H1 (cell line): Measurements from ENCODE around the gene PRC1. TPM values are rescaled to one million over a fixed set of nuclear protein-coding genes. Genes with fewer than 3 reads are reported as not detected.

Experiments
- CTCF ChIA-PET: fragments of 300-600 bp; sonication (Branson Sonifier 250); formaldehyde crosslinking; loops from one replicate; lab custom pipeline; 2021; ENCODE audit not compliant: partially characterized antibody; lab: Charles Lee
- POLR2A ChIA-PET: fragments of 300-600 bp; sonication (Branson Sonifier 250); formaldehyde crosslinking; loops from one replicate; lab custom pipeline; 2021; ENCODE audit warnings: inconsistent platforms; ENCODE audit not compliant: partially characterized antibody; lab: Charles Lee
- DNase-seq, 2 experiments: peaks; one replicate each; pipeline versions ENCODE4 v3.0.0 to v3.0.0-alpha.2; 2010 to 2022; ENCODE audit warnings: low spot score in 2 of 2, low read depth in 1 of 2, mixed read lengths in 1 of 2
- FAIRE-seq: peaks from 2 replicates; lab custom pipeline; 2011; peaks lifted over from hg19 to GRCh38; lab: Jason Lieb, UNC
- H2AFZ ChIP-seq: 2 replicates; pipeline ENCODE4 v1.8.1; 2012; ENCODE audit warnings: low read length, inconsistent platforms
- H2AK5ac ChIP-seq: 2 replicates; pipeline ENCODE4 v1.6.1; 2013; ENCODE audit warnings: low read depth, low read length
- H2BK120ac ChIP-seq: replicated peaks from 2 replicates; pipeline ENCODE3; 2013; ENCODE audit warnings: low read depth, low read length, inconsistent platforms
- H2BK12ac ChIP-seq: 2 replicates; pipeline ENCODE4 v1.6.1; 2013; ENCODE audit warnings: low read depth, low read length
- H2BK15ac ChIP-seq: 2 replicates; pipeline ENCODE4 v1.6.1; 2013; ENCODE audit warnings: low read length
- H2BK20ac ChIP-seq: 2 replicates; pipeline ENCODE4 v1.6.1; 2013; ENCODE audit warnings: low read length
- H2BK5ac ChIP-seq: 2 replicates; pipeline ENCODE4 v1.6.1; 2013; ENCODE audit warnings: low read depth, low read length
- H3K14ac ChIP-seq: 2 replicates; pipeline ENCODE4 v1.6.1; 2013; ENCODE audit warnings: inconsistent platforms; ENCODE audit not compliant: insufficient read length
- H3K18ac ChIP-seq: 2 replicates; pipeline ENCODE4 v1.6.1; 2013; ENCODE audit warnings: low read length; ENCODE audit errors: extremely low read depth
- H3K23ac ChIP-seq: 2 replicates; pipeline ENCODE4 v1.6.1; 2013; ENCODE audit warnings: inconsistent platforms; ENCODE audit not compliant: insufficient read length
- H3K23me2 ChIP-seq: 2 replicates; pipeline ENCODE4 v1.6.1; 2013; ENCODE audit warnings: low read depth, low read length
- H3K27ac ChIP-seq: 2 replicates; pipeline ENCODE4 v1.6.1; 2011; ENCODE audit warnings: low read depth, low read length, inconsistent platforms
- H3K27me3 ChIP-seq, 4 experiments: replicated peaks in 1 of 4; 1 replicate in 1 of 4; 2 replicates in 3 of 4; pipeline versions ENCODE4 v1.6.1 to v1.8.1; 2011 to 2013; ENCODE audit warnings: low read length in 3 of 4, mild to moderate bottlenecking in 3 of 4, inconsistent platforms in 2 of 4, mixed read lengths in 2 of 4, moderate library complexity in 1 of 4; ENCODE audit not compliant: control insufficient read depth in 3 of 4, insufficient read depth in 3 of 4; ENCODE audit errors: extremely low read depth in 1 of 4
- H3K36me3 ChIP-seq, 4 experiments: 2 replicates each; pipeline versions ENCODE4 v1.6.1 to v1.8.1; 2011 to 2013; ENCODE audit warnings: mild to moderate bottlenecking in 4 of 4, low read length in 3 of 4, moderate library complexity in 2 of 4, control low read depth in 1 of 4, inconsistent platforms in 1 of 4; ENCODE audit not compliant: insufficient read depth in 4 of 4, control insufficient read depth in 2 of 4
- H3K4ac ChIP-seq: replicated peaks from 2 replicates; pipeline ENCODE3; 2013; ENCODE audit warnings: low read length, low read depth, mixed read lengths, inconsistent platforms; ENCODE audit not compliant: insufficient read length
- H3K4me1 ChIP-seq, 4 experiments: replicated peaks in 1 of 4; 1 replicate in 1 of 4; 2 replicates in 3 of 4; pipeline versions ENCODE4 v1.6.1 to v1.8.1; 2011 to 2013; ENCODE audit warnings: low read length in 3 of 4, inconsistent platforms in 2 of 4, mixed read lengths in 1 of 4; ENCODE audit not compliant: insufficient read depth in 4 of 4, control insufficient read depth in 3 of 4
- H3K4me2 ChIP-seq, 2 experiments: 2 replicates each; pipeline versions ENCODE4 v1.6.1 to v1.8.1; 2011 to 2013; ENCODE audit warnings: low read depth in 2 of 2, low read length in 2 of 2, control low read depth in 1 of 2, inconsistent platforms in 1 of 2, mild to moderate bottlenecking in 1 of 2; ENCODE audit not compliant: insufficient read depth in 1 of 2
- H3K4me3 ChIP-seq, 4 experiments: fragments of 200-600, 300-600 bp in 1 of 4; sonication (generic), shearing (Covaris generic), sonication (Bioruptor Twin) in 1 of 4; 2 replicates each; pipeline versions ENCODE4 v1.5.1 to v1.8.1; 2011 to 2016; ENCODE audit warnings: low read length in 4 of 4, low read depth in 3 of 4, control low read depth in 2 of 4, inconsistent platforms in 2 of 4, mild to moderate bottlenecking in 2 of 4, mixed read lengths in 1 of 4, moderate library complexity in 1 of 4; ENCODE audit not compliant: insufficient read depth in 2 of 4; ENCODE audit errors: extremely low read depth in 1 of 4
- H3K56ac ChIP-seq: replicated peaks from 2 replicates; pipeline ENCODE3; 2013; ENCODE audit warnings: low read depth, mild to moderate bottlenecking, mixed read lengths, low read length, inconsistent platforms; ENCODE audit not compliant: insufficient read length
- H3K79me1 ChIP-seq: 2 replicates; pipeline ENCODE4 v1.6.1; 2013; ENCODE audit warnings: low read depth, low read length, control low read depth
- H3K79me2 ChIP-seq, 2 experiments: 2 replicates each; pipeline versions ENCODE4 v1.6.1 to v1.8.1; 2012 to 2013; ENCODE audit warnings: low read length in 2 of 2, mild to moderate bottlenecking in 2 of 2, inconsistent platforms in 1 of 2; ENCODE audit not compliant: insufficient read depth in 2 of 2, control insufficient read depth in 1 of 2
- H3K9ac ChIP-seq, 4 experiments: replicated peaks in 1 of 4; 1 replicate in 1 of 4; 2 replicates in 3 of 4; pipeline versions ENCODE4 v1.6.1 to v1.8.1; 2011 to 2013; ENCODE audit warnings: low read depth in 3 of 4, low read length in 3 of 4, control low read depth in 2 of 4, mild to moderate bottlenecking in 2 of 4, moderate library complexity in 2 of 4, inconsistent platforms in 1 of 4; ENCODE audit errors: extremely low read depth in 1 of 4
- H3K9me3 ChIP-seq, 2 experiments: 2 replicates each; pipeline versions ENCODE4 v1.6.1 to v1.8.1; 2012 to 2013; ENCODE audit warnings: mild to moderate bottlenecking in 2 of 2, moderate library complexity in 2 of 2, control low read depth in 1 of 2, inconsistent platforms in 1 of 2, low read depth in 1 of 2, low read length in 1 of 2, mixed read lengths in 1 of 2; ENCODE audit not compliant: insufficient read depth in 2 of 2
- H4K20me1 ChIP-seq, 2 experiments: replicated peaks in 1 of 2; 2 replicates each; pipeline versions ENCODE3 to v1.8.1; 2011 to 2013; ENCODE audit warnings: inconsistent platforms in 2 of 2, low read length in 2 of 2, mild to moderate bottlenecking in 1 of 2; ENCODE audit not compliant: insufficient read depth in 2 of 2, control insufficient read depth in 1 of 2
- H4K5ac ChIP-seq: 2 replicates; pipeline ENCODE4 v1.6.1; 2013; ENCODE audit warnings: low read length, low read depth, mixed read lengths, inconsistent platforms; ENCODE audit not compliant: insufficient read length
- H4K8ac ChIP-seq: 2 replicates; pipeline ENCODE4 v1.8.0; 2013; ENCODE audit warnings: mild to moderate bottlenecking, moderate library complexity, low read length, inconsistent platforms; ENCODE audit not compliant: insufficient read depth; ENCODE audit errors: extremely low read depth
- H4K91ac ChIP-seq: replicated peaks from 2 replicates; pipeline ENCODE3; 2013; ENCODE audit warnings: low read length, mixed read lengths, inconsistent platforms; ENCODE audit not compliant: insufficient read length
- BCL11A ChIP-seq, 2 experiments: IDR thresholded peaks; one replicate each; pipeline ENCODE4 v1.6.1; 2011; ENCODE audit warnings: low read depth in 2 of 2, low read length in 2 of 2, mild to moderate bottlenecking in 2 of 2
- CEBPB ChIP-seq: IDR thresholded peaks from 2 replicates; pipeline ENCODE4 v1.6.1; 2012; ENCODE audit warnings: low read depth, low read length
- GABPA ChIP-seq: IDR thresholded peaks from 2 replicates; pipeline ENCODE4 v1.6.1; 2011; ENCODE audit warnings: mild to moderate bottlenecking, low read length, moderate library complexity, borderline replicate concordance; ENCODE audit not compliant: insufficient read depth
- GTF2F1 ChIP-seq: IDR thresholded peaks from 2 replicates; pipeline ENCODE4 v1.6.1; 2012; ENCODE audit warnings: low read depth, low read length, improper control_type of control experiment, borderline replicate concordance
- POLR2AphosphoS5 ChIP-seq: IDR thresholded peaks from 2 replicates; pipeline ENCODE4 v1.6.1; 2011; ENCODE audit warnings: low read depth, low read length
- TAF1 ChIP-seq: IDR thresholded peaks from 2 replicates; pipeline ENCODE4 v1.6.1; 2011; ENCODE audit warnings: mild to moderate bottlenecking, low read depth, low read length
- WGBS, 2 experiments: shearing (Covaris generic) in 1 of 2; methylation state at CpG; one replicate each; pipeline versions ENCODE4 v1.1.6 to v1.1.7; 2013 to 2015; ENCODE audit warnings: low lambda C conversion rate in 2 of 2, mixed read lengths in 2 of 2, inconsistent platforms in 1 of 2, low coverage in 1 of 2, missing lambda C conversion rate in 1 of 2; ENCODE audit not compliant: insufficient replicate concordance in 2 of 2, insufficient coverage in 1 of 2, insufficient read length in 1 of 2; ENCODE audit errors: extremely low coverage in 1 of 2, missing lambda C conversion rate in 1 of 2; 5-methylcytosine and 5-hydroxymethylcytosine counted together
- polyA plus RNA-seq, 7 experiments: library from polyadenylated mRNA; depleted of rRNA in 3 of 7; stranded (reverse) in 5 of 7; unstranded in 2 of 7; fragments of >200 nt in 5 of 7; fragments of 200-250 nt in 2 of 7; gene quantifications; 1 replicate in 5 of 7; 2 replicates in 1 of 7; 4 replicates in 1 of 7; pipeline versions ENCODE4 v1.2.1 to v1.2.3, GENCODE V29; 2011 to 2013; ENCODE audit warnings: missing spikeins in 2 of 7, mixed read lengths in 2 of 7
- total RNA-seq: library from RNA; stranded (reverse); fragmentation: NEBNext Ultra II Directional; extraction: Animal tissue kit (Norgen Biotek cat#: 25700); gene quantifications from 2 replicates; pipeline ENCODE4 v1.2.1, GENCODE V29; 2021
- TF ChIP-seq, protein P1 (sequence below): IDR thresholded peaks from 2 replicates; pipeline ENCODE4 v1.6.1; 2012; ENCODE audit warnings: inconsistent platforms
- TF ChIP-seq, protein P2 (sequence below), 3 experiments: IDR thresholded peaks; 1 replicate in 2 of 3; 2 replicates in 1 of 3; pipeline versions ENCODE4 v1.5.1 to v1.6.1; 2011; ENCODE audit warnings: low read length in 3 of 3, mild to moderate bottlenecking in 3 of 3, inconsistent platforms in 2 of 3, low read depth in 1 of 3, moderate library complexity in 1 of 3; ENCODE audit not compliant: insufficient read depth in 1 of 3; ENCODE audit errors: control extremely low read depth in 1 of 3

PRC1 gene
- total and polyA plus RNA-seq, 2 of the 8 experiments (the other 6 are each of a cell fraction or from before 2014, with no cell fraction given), result 90.7 to 181 TPM

DNA sequence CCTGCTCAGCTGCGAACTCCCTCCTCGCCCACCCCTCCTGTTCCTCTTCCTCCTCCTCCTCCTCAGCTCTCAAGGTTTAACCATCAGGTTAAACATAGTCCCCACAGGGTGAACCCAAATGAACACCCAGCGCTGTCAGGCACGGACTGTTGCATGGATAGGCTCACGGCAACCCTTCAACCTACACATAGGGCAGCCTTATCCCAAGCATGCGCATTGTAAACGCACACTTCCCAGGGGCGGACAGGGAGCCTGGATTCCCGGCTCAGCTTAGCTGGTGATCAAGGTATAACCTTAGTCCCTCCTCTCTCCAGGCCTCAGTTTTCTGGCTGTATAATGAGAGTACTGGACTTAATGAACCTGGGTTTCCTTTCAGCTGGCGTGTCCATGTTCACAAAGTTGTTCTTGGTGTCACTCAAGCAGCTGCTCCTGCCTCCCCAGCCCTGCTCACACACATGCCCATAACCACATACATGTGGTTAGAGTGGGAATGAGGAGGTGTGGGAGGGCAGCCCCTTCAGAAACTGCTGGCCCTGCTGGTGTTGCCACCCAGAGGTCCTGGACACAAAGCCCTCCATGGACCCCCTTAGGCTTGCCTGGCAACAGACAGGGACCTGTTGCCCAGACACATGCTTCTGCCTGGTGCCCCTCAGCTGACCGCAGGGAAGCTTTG is 49.0 kb upstream of the PRC1 start:
- H2BK15ac ChIP-seq, result no peak overlapping the region
- no peaks in the 10 kb centered on the region; a peak in 2 of 7 replicates for H3K27me3 ChIP-seq
- 88% methylated on average over 9 of the region's 11 CpGs; no CpG with 5 or more reads in 1 of the 2 experiments for WGBS, 2 experiments
- H3K27ac ChIP-seq, result no peak overlapping the region
- H3K18ac ChIP-seq, result no peak overlapping the region
- ChIA-PET CTCF (interaction anchor here (0.7 to 3.8 kb wide), 6 partner anchors 9 to 228 kb away, joined by 3 to 26 read pairs (median 4); no protein-coding TSS in a partner anchor), POLR2A (interaction anchor here (1.0 to 1.2 kb wide), 2 partner anchors 76 to 85 kb away, joined by 3 read pairs; no protein-coding TSS in a partner anchor)
- no peaks in the 10 kb centered on the region for H3K9me3 ChIP-seq
- no peak overlapping the region for H2BK20ac ChIP-seq
- H3K79me2 ChIP-seq, result no peaks in the 10 kb centered on the region
- 0 out of 2 replicates have a peak, but pooled peaks cover 2% of the 10 kb centered on the region for H3K23me2 ChIP-seq
- H2AK5ac ChIP-seq, result peak overlapping the region; percentile 20; the same call in 1 of the 2 replicates
- TF ChIP-seq, protein P1, sequence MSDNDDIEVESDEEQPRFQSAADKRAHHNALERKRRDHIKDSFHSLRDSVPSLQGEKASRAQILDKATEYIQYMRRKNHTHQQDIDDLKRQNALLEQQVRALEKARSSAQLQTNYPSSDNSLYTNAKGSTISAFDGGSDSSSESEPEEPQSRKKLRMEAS, result no peak
- TF ChIP-seq, protein P2, sequence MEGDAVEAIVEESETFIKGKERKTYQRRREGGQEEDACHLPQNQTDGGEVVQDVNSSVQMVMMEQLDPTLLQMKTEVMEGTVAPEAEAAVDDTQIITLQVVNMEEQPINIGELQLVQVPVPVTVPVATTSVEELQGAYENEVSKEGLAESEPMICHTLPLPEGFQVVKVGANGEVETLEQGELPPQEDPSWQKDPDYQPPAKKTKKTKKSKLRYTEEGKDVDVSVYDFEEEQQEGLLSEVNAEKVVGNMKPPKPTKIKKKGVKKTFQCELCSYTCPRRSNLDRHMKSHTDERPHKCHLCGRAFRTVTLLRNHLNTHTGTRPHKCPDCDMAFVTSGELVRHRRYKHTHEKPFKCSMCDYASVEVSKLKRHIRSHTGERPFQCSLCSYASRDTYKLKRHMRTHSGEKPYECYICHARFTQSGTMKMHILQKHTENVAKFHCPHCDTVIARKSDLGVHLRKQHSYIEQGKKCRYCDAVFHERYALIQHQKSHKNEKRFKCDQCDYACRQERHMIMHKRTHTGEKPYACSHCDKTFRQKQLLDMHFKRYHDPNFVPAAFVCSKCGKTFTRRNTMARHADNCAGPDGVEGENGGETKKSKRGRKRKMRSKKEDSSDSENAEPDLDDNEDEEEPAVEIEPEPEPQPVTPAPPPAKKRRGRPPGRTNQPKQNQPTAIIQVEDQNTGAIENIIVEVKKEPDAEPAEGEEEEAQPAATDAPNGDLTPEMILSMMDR (IDR thresholded peaks at IDR 0.05; ENCODE audit: control extremely low read depth in 1 of 3, insufficient read depth in 1 of 3, low read depth in 1 of 3, low read length in 3 of 3), result no peak
- no peak for TF ChIP-seq TAF1
- no peak for TF ChIP-seq GABPA
- TF ChIP-seq CEBPB, result no peak
- no peak for TF ChIP-seq POLR2AphosphoS5
- no peak for TF ChIP-seq BCL11A (IDR thresholded peaks at IDR 0.05; ENCODE audit: low read depth in 2 of 2, low read length in 2 of 2)
- no peak for TF ChIP-seq GTF2F1
- no peaks in the 10 kb centered on the region for H3K36me3 ChIP-seq
- H3K79me1 ChIP-seq, result no peaks in the 10 kb centered on the region
- no peak overlapping the region for H2BK12ac ChIP-seq
- no peak overlapping the region for H3K4me3 ChIP-seq
- no peak overlapping the region for H4K91ac ChIP-seq
- H3K9ac ChIP-seq, result no peak overlapping the region
- H3K4me2 ChIP-seq, result no peak overlapping the region
- no peak for DNase-seq
- H3K4me1 ChIP-seq, result no peaks in the 10 kb centered on the region
- H4K5ac ChIP-seq, result no peak overlapping the region
- no peak overlapping the region for H2BK120ac ChIP-seq
- H4K8ac ChIP-seq, result no peak overlapping the region
- no peak overlapping the region for H2AFZ ChIP-seq
- FAIRE-seq, result no peak
- H3K56ac ChIP-seq, result no peak overlapping the region
- no peak overlapping the region for H3K14ac ChIP-seq
- H3K23ac ChIP-seq, result no peak overlapping the region
- H2BK5ac ChIP-seq, result no peak overlapping the region; the same call in 1 of the 2 replicates
- H4K20me1 ChIP-seq, result no peaks in the 10 kb centered on the region
- H3K4ac ChIP-seq, result no peak overlapping the region
